ENCODE data around the gene TRAPPC14. TPM values are rescaled to one million over a fixed set of nuclear protein-coding genes. Genes with fewer than 3 reads are reported as not detected.
A peak's percentile ranks its signal among the peaks of the same experiment; 100 is the strongest.

The TRAPPC14 gene
- total RNA-seq, 2 donors from 2014 or later, result 5.1 to 8.3 TPM

- Histone ChIP-seq H3K4me1 (peaks cover 0 to 19% of the 10 kb centered on the region in 2 donors), H3K9me3 (no peaks in the 10 kb centered on the region), H3K27ac (peak overlapping the region; percentile 88), H3K4me3 (peak overlapping the region; percentile 75), H3K36me3 (no peaks in the 10 kb centered on the region), H3K27me3 (no peaks in the 10 kb centered on the region)
- no peak for TF ChIP-seq CTCF (IDR thresholded peaks at IDR 0.05)
- DNase-seq (ENCODE audit: low spot score), result no peak
Observed at GRCh38 chr7:100118388-100119071, 40.0 kb downstream of the TRAPPC14 start.

- Histone ChIP-seq H3K27me3 (no peaks in the 10 kb centered on the region), H3K36me3 (peaks cover 27% of the 10 kb centered on the region), H3K9me3 (no peaks in the 10 kb centered on the region), H3K4me1 (peaks cover 0 to 11% of the 10 kb centered on the region in 2 donors), H3K4me3 (no peak overlapping the region), H3K27ac (no peak overlapping the region)
- no peak for TF ChIP-seq CTCF (IDR thresholded peaks at IDR 0.05)
- no peak for DNase-seq (ENCODE audit: low spot score)
Observed at GRCh38 chr7:100115026-100115425, 43.5 kb downstream of the TRAPPC14 start.

- no peaks in the 10 kb centered on the region for H3K9me3 ChIP-seq
- no peaks in the 10 kb centered on the region for H3K27me3 ChIP-seq
- peaks cover 45% of the 10 kb centered on the region for H3K36me3 ChIP-seq
- no peak overlapping the region for H3K27ac ChIP-seq
- no peak overlapping the region for H3K4me3 ChIP-seq
- DNase-seq (ENCODE audit: low spot score), result no peak
- H3K4me1 ChIP-seq, result no peaks in the 10 kb centered on the region
- no peak for TF ChIP-seq CTCF (IDR thresholded peaks at IDR 0.05)
Observed at GRCh38 chr7:100111914-100112313, 46.6 kb downstream of the TRAPPC14 start.

- H3K9me3 ChIP-seq, result no peaks in the 10 kb centered on the region
- no peak for DNase-seq (ENCODE audit: low spot score)
- H3K4me1 ChIP-seq, result no peaks in the 10 kb centered on the region
- no peak overlapping the region for H3K4me3 ChIP-seq
- H3K36me3 ChIP-seq, result peaks cover 51% of the 10 kb centered on the region
- H3K27me3 ChIP-seq, result no peaks in the 10 kb centered on the region
- H3K27ac ChIP-seq, result no peak overlapping the region
- no peak for TF ChIP-seq CTCF (IDR thresholded peaks at IDR 0.05)
Observed at GRCh38 chr7:100111156-100111555, 47.4 kb downstream of the TRAPPC14 start.

- Histone ChIP-seq H3K27ac (no peak overlapping the region), H3K36me3 (peaks cover 65% of the 10 kb centered on the region), H3K9me3 (no peaks in the 10 kb centered on the region), H3K4me3 (no peak overlapping the region), H3K4me1 (no peaks in the 10 kb centered on the region), H3K27me3 (no peaks in the 10 kb centered on the region)
- TF ChIP-seq CTCF (IDR thresholded peaks at IDR 0.05), result no peak
- no peak for DNase-seq (ENCODE audit: low spot score)
Observed at GRCh38 chr7:100109521-100110163, 48.9 kb downstream of the TRAPPC14 start.
